K562 (cell line): Measurements from ENCODE around the gene WASF2. TPM values are rescaled to one million over a fixed set of nuclear protein-coding genes. Genes with fewer than 3 reads are reported as not detected.

Source experiments
- BRF1 ChIP-seq: IDR thresholded peaks from 3 replicates; pipeline ENCODE4 v1.6.1; 2011; ENCODE audit warnings: borderline replicate concordance, mild to moderate bottlenecking; ENCODE audit not compliant: insufficient read length; ENCODE audit errors: extremely low read depth
- CAMTA2 ChIP-seq: fragments of 250-450 bp; sonication (Bioruptor Pico); conservative IDR thresholded peaks from 2 replicates; pipeline ENCODE4 v1.5.1; 2022
- CEBPZ ChIP-seq: fragments of 150-350 bp; IDR thresholded peaks from 2 replicates; pipeline ENCODE4 v1.6.1; 2014; ENCODE audit warnings: low read depth, mild to moderate bottlenecking, low read length, borderline replicate concordance
- CHD4 ChIP-seq: fragments of 200-600 bp; sonication (generic); IDR thresholded peaks from 3 replicates; pipeline ENCODE4 v1.6.1; 2012; ENCODE audit warnings: low read depth, mild to moderate bottlenecking, mixed read lengths, low read length, inconsistent platforms; ENCODE audit not compliant: insufficient read depth, insufficient replicate concordance, poor library complexity, severe bottlenecking
- EZH2 ChIP-seq: IDR thresholded peaks from 2 replicates; pipeline ENCODE4 v1.6.1; 2012; ENCODE audit warnings: low read depth, mild to moderate bottlenecking, inconsistent platforms, low read length, borderline replicate concordance
- HMBOX1 ChIP-seq: sonication (generic); IDR thresholded peaks from 2 replicates; pipeline ENCODE4 v1.6.1; 2016
- PYGO2 ChIP-seq: fragments of 450-650 bp; IDR thresholded peaks from 2 replicates; pipeline ENCODE4 v1.6.1; 2016; ENCODE audit warnings: mild to moderate bottlenecking, missing genetic modification characterization, moderate library complexity, missing compliant biosample characterization
- SAP30 ChIP-seq: fragments of 200-600 bp; sonication (generic); IDR thresholded peaks from 2 replicates; pipeline ENCODE4 v1.6.1; 2012; ENCODE audit warnings: borderline replicate concordance, low read depth, mild to moderate bottlenecking, moderate library complexity, low read length, control low read depth, inconsistent platforms; ENCODE audit not compliant: insufficient read depth, poor library complexity, severe bottlenecking
- SMARCA4 ChIP-seq: fragments of 450-650 bp; IDR thresholded peaks from 2 replicates; pipeline ENCODE4 v1.6.1; 2016
- SNIP1 ChIP-seq: fragments of 450-650 bp; IDR thresholded peaks from 2 replicates; pipeline ENCODE4 v1.7.1; 2017; ENCODE audit warnings: low read depth, mild to moderate bottlenecking
- SOX6 ChIP-seq: fragments of 450-650 bp; IDR thresholded peaks from 2 replicates; pipeline ENCODE4 v1.6.1; 2014; ENCODE audit warnings: mild to moderate bottlenecking
- TBL1XR1 ChIP-seq, 2 experiments: IDR thresholded peaks; 2 replicates each; pipeline ENCODE4 v1.6.1; 2012; ENCODE audit warnings: improper control_type of control experiment in 2 of 2, low read length in 2 of 2, mild to moderate bottlenecking in 1 of 2
- TCF7 ChIP-seq: sonication (generic); IDR thresholded peaks from 2 replicates; pipeline ENCODE4 v1.6.1; 2016; ENCODE audit warnings: antibody characterized with exemption, borderline replicate concordance
- TRIM24 ChIP-seq, 2 experiments: fragments of 450-650 bp; IDR thresholded peaks; 2 replicates each; pipeline ENCODE4 v1.6.1; 2016
- ZKSCAN3 ChIP-seq: fragments of 250-450 bp; sonication (Bioruptor Pico); IDR thresholded peaks from 2 replicates; pipeline ENCODE4 v1.4.0; 2020
- ZKSCAN8 ChIP-seq: fragments of 200-800 bp; sonication (Bioruptor generic); IDR thresholded peaks from 2 replicates; pipeline ENCODE4 v1.6.1; 2016; ENCODE audit warnings: missing genetic modification characterization, missing compliant biosample characterization
- ZNF316 ChIP-seq: fragments of 450-650 bp; IDR thresholded peaks from 2 replicates; pipeline ENCODE4 v1.6.1; 2016
- ZNF507 ChIP-seq: conservative IDR thresholded peaks from 2 replicates; pipeline ENCODE4 v1.6.1; 2017; ENCODE audit warnings: missing genetic modification characterization, missing compliant biosample characterization
- ZNF644 ChIP-seq: fragments of 200-800 bp; sonication (Bioruptor generic); IDR thresholded peaks from 2 replicates; pipeline ENCODE4 v1.6.1; 2016; ENCODE audit warnings: low read depth, missing genetic modification characterization, missing compliant biosample characterization
- ZNF77 ChIP-seq: fragments of 250-450 bp; sonication (Bioruptor Pico); IDR thresholded peaks from 2 replicates; pipeline ENCODE4 v1.5.0; 2020
- ZZZ3 ChIP-seq: fragments of 450-650 bp; IDR thresholded peaks from 2 replicates; pipeline ENCODE4 v1.6.1; 2016; ENCODE audit warnings: antibody characterized with exemption, mild to moderate bottlenecking, moderate library complexity
- polyA plus RNA-seq, 8 experiments: library from polyadenylated mRNA; depleted of rRNA in 4 of 8; stranded (reverse) in 5 of 8; unstranded in 3 of 8; fragments of >200 nt; fragmentation: Nextera tagmentation in 2 of 8; fragmentation: Illumina TruSeq in 1 of 8; extraction: Ambion mirVana in 2 of 8; extraction: Trizol in 1 of 8; gene quantifications; 2 replicates each; pipeline versions ENCODE4 v1.2.1 to v1.2.3, GENCODE V29; 2011 to 2014; ENCODE audit warnings: inconsistent platforms in 1 of 8, missing spikeins in 1 of 8
- total RNA-seq, 7 experiments: library from RNA; depleted of rRNA in 6 of 7; stranded (reverse); fragments of >200 nt in 6 of 7; fragmentation: Illumina TruSeq in 2 of 7; extraction: Trizol in 2 of 7; gene quantifications; 2 replicates each; pipeline versions ENCODE4 v1.2.1 to v1.2.3, GENCODE V29; 2011 to 2021; ENCODE audit warnings: low replicate concordance in 1 of 7
- TF ChIP-seq, protein P1 (sequence below): fragments of 450-650 bp; formaldehyde crosslinking; IDR thresholded peaks from 2 replicates; pipeline ENCODE4 v1.4.0; 2020; ENCODE audit warnings: mild to moderate bottlenecking
- TF ChIP-seq, protein P2 (sequence below): sonication (generic); formaldehyde crosslinking; IDR thresholded peaks from 2 replicates; pipeline ENCODE4 v1.8.1; 2023; ENCODE audit warnings: mild to moderate bottlenecking, missing genetic modification reagents

The WASF2 gene
- total and polyA plus RNA-seq, 9 of the 15 experiments (the other 6 are each of a cell fraction or from before 2014, with no cell fraction given), result 8.2 to 163 (median 31.2) TPM

GRCh38 chr1:27395441-27396195 lies 94.3 kb downstream of the WASF2 start (continued):
- TF ChIP-seq, protein P1, sequence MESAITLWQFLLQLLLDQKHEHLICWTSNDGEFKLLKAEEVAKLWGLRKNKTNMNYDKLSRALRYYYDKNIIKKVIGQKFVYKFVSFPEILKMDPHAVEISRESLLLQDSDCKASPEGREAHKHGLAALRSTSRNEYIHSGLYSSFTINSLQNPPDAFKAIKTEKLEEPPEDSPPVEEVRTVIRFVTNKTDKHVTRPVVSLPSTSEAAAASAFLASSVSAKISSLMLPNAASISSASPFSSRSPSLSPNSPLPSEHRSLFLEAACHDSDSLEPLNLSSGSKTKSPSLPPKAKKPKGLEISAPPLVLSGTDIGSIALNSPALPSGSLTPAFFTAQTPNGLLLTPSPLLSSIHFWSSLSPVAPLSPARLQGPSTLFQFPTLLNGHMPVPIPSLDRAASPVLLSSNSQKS, result no peak
- TF ChIP-seq ZZZ3, result no peak
- TF ChIP-seq CAMTA2 (CRISPR knock-in tag), result no peak
- TF ChIP-seq EZH2, result no peak
- no peak for TF ChIP-seq ZNF77 (CRISPR knock-in tag)
- TF ChIP-seq SMARCA4, result no peak
- TF ChIP-seq ZKSCAN3 (CRISPR knock-in tag), result no peak
- no peak for TF ChIP-seq TRIM24 (IDR thresholded peaks at IDR 0.05)
- no peak for TF ChIP-seq ZKSCAN8 (CRISPR knock-in tag)
- TF ChIP-seq, protein P2, sequence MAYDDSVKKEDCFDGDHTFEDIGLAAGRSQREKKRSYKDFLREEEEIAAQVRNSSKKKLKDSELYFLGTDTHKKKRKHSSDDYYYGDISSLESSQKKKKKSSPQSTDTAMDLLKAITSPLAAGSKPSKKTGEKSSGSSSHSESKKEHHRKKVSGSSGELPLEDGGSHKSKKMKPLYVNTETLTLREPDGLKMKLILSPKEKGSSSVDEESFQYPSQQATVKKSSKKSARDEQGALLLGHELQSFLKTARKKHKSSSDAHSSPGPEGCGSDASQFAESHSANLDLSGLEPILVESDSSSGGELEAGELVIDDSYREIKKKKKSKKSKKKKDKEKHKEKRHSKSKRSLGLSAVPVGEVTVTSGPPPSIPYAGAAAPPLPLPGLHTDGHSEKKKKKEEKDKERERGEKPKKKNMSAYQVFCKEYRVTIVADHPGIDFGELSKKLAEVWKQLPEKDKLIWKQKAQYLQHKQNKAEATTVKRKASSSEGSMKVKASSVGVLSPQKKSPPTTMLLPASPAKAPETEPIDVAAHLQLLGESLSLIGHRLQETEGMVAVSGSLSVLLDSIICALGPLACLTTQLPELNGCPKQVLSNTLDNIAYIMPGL, result no peak
- no peak for TF ChIP-seq CEBPZ
- no peak for TF ChIP-seq HMBOX1
- TF ChIP-seq SAP30, result no peak
- no peak for TF ChIP-seq ZNF316
- no peak for TF ChIP-seq TCF7
- TF ChIP-seq TBL1XR1 (IDR thresholded peaks at IDR 0.05; ENCODE audit: low read length in 2 of 2), result no peak
- TF ChIP-seq CHD4, result no peak
- no peak for TF ChIP-seq ZNF507
- no peak for TF ChIP-seq ZNF644 (tag)
- no peak for TF ChIP-seq SOX6
- no peak for TF ChIP-seq BRF1
- no peak for TF ChIP-seq SNIP1
- TF ChIP-seq PYGO2 (tag), result no peak
